HepG2 (cell line): Measurements from ENCODE around the gene HAUS7. TPM values are rescaled to one million over a fixed set of nuclear protein-coding genes. Genes with fewer than 3 reads are reported as not detected.

ENCODE experiments used
- HINFP ChIP-seq: sonication (generic); formaldehyde crosslinking; IDR thresholded peaks from 2 replicates; pipeline ENCODE4 v1.4.0; 2020; ENCODE audit warnings: low read depth, mild to moderate bottlenecking, missing genetic modification reagents
- KLF11 ChIP-seq: IDR thresholded peaks from 2 replicates; pipeline ENCODE4 v1.6.1; 2016; ENCODE audit warnings: missing compliant biosample characterization
- SNAPC5 ChIP-seq: sonication (generic); formaldehyde crosslinking; IDR thresholded peaks from 2 replicates; pipeline ENCODE4 v1.8.1; 2023; ENCODE audit warnings: mild to moderate bottlenecking, missing genetic modification reagents, borderline replicate concordance
- ZBTB37 ChIP-seq: sonication (generic); formaldehyde crosslinking; IDR thresholded peaks from 2 replicates; pipeline ENCODE4 v1.4.0; 2020; ENCODE audit warnings: mild to moderate bottlenecking, missing genetic modification reagents
- ZNF598 ChIP-seq: sonication (generic); formaldehyde crosslinking; IDR thresholded peaks from 2 replicates; pipeline ENCODE4 v1.5.1; 2020; ENCODE audit warnings: mild to moderate bottlenecking, missing genetic modification reagents, borderline replicate concordance
- polyA plus RNA-seq, 8 experiments: library from polyadenylated mRNA; depleted of rRNA in 3 of 8; stranded (reverse) in 7 of 8; unstranded in 1 of 8; fragments of >200 nt; fragmentation: Illumina TruSeq in 4 of 8; extraction: Trizol in 4 of 8; gene quantifications; 2 replicates each; pipeline versions ENCODE4 v1.2.1 to v1.2.3, GENCODE V29; 2011 to 2016; ENCODE audit warnings: low read depth in 4 of 8, missing spikeins in 1 of 8, mixed read lengths in 1 of 8; ENCODE audit not compliant: insufficient read depth in 1 of 8
- total RNA-seq, 5 experiments: library from RNA; depleted of rRNA; stranded (reverse); fragments of >200 nt; fragmentation: Illumina TruSeq; extraction: Trizol; gene quantifications; 2 replicates each; pipeline ENCODE4 v1.2.3, GENCODE V29; 2016; ENCODE audit warnings: low read depth in 1 of 5
- TF ChIP-seq, protein P1 (sequence below): sonication (generic); formaldehyde crosslinking; conservative IDR thresholded peaks from 2 replicates; pipeline ENCODE4 v1.4.0; 2020; ENCODE audit warnings: missing genetic modification reagents
- TF ChIP-seq, protein P2 (sequence below): sonication (generic); formaldehyde crosslinking; IDR thresholded peaks from 2 replicates; pipeline ENCODE4 v1.5.0; 2020; ENCODE audit warnings: missing genetic modification reagents, mild to moderate bottlenecking, borderline replicate concordance

HAUS7 gene
- total and polyA plus RNA-seq, 2 of the 13 experiments (the other 11 are each of a cell fraction or from before 2014, with no cell fraction given) = 10.9 to 42.4 TPM

DNA sequence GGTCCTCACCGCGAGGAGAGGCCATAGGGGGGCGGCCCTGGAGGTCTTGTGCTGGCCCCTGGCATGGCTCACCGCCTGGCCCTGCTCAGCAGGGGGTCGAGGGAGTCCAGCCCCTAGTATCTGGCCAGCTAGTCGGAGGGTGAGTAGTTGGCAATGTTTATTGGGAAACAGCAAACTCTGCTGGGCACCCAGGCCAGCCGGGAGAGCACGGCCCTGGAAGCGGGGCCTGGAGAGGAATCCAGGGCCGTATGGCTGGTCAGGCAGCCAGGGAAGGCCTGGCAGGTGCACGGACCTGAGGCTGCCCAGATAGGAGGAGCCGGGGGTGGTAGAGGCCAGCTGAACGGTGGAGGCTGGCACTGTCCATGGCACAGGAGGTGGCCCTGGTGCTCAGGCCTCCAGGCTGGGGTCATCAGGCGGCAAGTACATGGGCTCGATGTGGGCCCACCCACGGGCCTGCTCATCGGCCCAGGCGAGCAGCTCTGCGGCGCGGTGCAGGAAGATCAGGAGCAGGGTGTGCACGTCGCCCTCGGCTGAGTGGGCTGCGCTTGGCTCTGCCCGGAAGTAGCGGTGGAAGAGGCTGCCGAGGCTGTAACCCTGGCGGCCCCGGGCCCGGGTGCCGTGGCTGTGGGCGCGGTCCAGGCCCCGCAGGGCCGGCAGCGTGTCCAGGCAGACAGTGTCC is 25.9 kb downstream of the HAUS7 start (continued):
- TF ChIP-seq HINFP (CRISPR knock-in tag) (no peak), KLF11 (CRISPR knock-in tag) (no peak), ZBTB37 (CRISPR knock-in tag) (no peak), SNAPC5 (CRISPR knock-in tag) (no peak), ZNF598 (CRISPR knock-in tag) (no peak)
- TF ChIP-seq, protein P1, sequence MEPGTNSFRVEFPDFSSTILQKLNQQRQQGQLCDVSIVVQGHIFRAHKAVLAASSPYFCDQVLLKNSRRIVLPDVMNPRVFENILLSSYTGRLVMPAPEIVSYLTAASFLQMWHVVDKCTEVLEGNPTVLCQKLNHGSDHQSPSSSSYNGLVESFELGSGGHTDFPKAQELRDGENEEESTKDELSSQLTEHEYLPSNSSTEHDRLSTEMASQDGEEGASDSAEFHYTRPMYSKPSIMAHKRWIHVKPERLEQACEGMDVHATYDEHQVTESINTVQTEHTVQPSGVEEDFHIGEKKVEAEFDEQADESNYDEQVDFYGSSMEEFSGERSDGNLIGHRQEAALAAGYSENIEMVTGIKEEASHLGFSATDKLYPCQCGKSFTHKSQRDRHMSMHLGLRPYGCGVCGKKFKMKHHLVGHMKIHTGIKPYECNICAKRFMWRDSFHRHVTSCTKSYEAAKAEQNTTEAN (CRISPR knock-in tag) = no peak
- TF ChIP-seq, protein P2, sequence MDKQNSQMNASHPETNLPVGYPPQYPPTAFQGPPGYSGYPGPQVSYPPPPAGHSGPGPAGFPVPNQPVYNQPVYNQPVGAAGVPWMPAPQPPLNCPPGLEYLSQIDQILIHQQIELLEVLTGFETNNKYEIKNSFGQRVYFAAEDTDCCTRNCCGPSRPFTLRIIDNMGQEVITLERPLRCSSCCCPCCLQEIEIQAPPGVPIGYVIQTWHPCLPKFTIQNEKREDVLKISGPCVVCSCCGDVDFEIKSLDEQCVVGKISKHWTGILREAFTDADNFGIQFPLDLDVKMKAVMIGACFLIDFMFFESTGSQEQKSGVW (CRISPR knock-in tag) = no peak
